Mesendoderm (in vitro differentiated cells): ENCODE results near the gene BRCA1.
A peak's percentile ranks its signal among the peaks of the same experiment; 100 is the strongest.

Experiments used
- DNase-seq: peaks from one replicate; pipeline ENCODE4 v3.0.0; 2013
- H2AK5ac ChIP-seq: 2 replicates; pipeline ENCODE4 v1.6.1; 2013; ENCODE audit warnings: low read length, inconsistent platforms
- H2BK120ac ChIP-seq: 2 replicates; pipeline ENCODE4 v1.6.1; 2013; ENCODE audit warnings: low read depth, mild to moderate bottlenecking, low read length, moderate library complexity, mixed read lengths
- H2BK15ac ChIP-seq: replicated peaks from 2 replicates; pipeline ENCODE4 v1.6.1; 2013; ENCODE audit warnings: low read depth, mild to moderate bottlenecking, moderate library complexity
- H2BK5ac ChIP-seq: 2 replicates; pipeline ENCODE4 v1.6.1; 2013; ENCODE audit warnings: low read length, inconsistent platforms
- H3K18ac ChIP-seq: 2 replicates; pipeline ENCODE4 v1.6.1; 2013; ENCODE audit warnings: mild to moderate bottlenecking, low read length, mixed read lengths
- H3K23ac ChIP-seq: one replicate; pipeline ENCODE4 v1.6.1; 2013; ENCODE audit warnings: low read length
- H3K27ac ChIP-seq: 2 replicates; pipeline ENCODE4 v1.5.1; 2013; ENCODE audit warnings: low read depth, mild to moderate bottlenecking, inconsistent platforms, low read length, moderate library complexity
- H3K27me3 ChIP-seq: 2 replicates; pipeline ENCODE4 v1.6.1; 2013; ENCODE audit warnings: low read length, control low read depth, mild to moderate bottlenecking, inconsistent platforms; ENCODE audit not compliant: insufficient read depth, poor library complexity
- H3K36me3 ChIP-seq: 2 replicates; pipeline ENCODE4 v1.6.1; 2013; ENCODE audit warnings: low read length, inconsistent platforms; ENCODE audit not compliant: control insufficient read depth, insufficient read depth
- H3K4ac ChIP-seq: one replicate; pipeline ENCODE4 v1.6.1; 2013; ENCODE audit warnings: low read depth, mild to moderate bottlenecking, low read length, moderate library complexity
- H3K4me1 ChIP-seq: 2 replicates; pipeline ENCODE4 v1.6.1; 2013; ENCODE audit warnings: low read depth, low read length, inconsistent platforms; ENCODE audit not compliant: control insufficient read depth
- H3K4me2 ChIP-seq: 2 replicates; pipeline ENCODE4 v1.6.1; 2013; ENCODE audit warnings: low read length
- H3K4me3 ChIP-seq: 2 replicates; pipeline ENCODE4 v1.5.1; 2013; ENCODE audit warnings: mild to moderate bottlenecking, low read length
- H3K56ac ChIP-seq: one replicate; pipeline ENCODE4 v1.6.1; 2013; ENCODE audit warnings: low read length
- H3K79me1 ChIP-seq: 2 replicates; pipeline ENCODE4 v1.6.1; 2013; ENCODE audit warnings: low read length, inconsistent platforms
- H3K79me2 ChIP-seq: 2 replicates; pipeline ENCODE4 v1.6.1; 2013; ENCODE audit warnings: mild to moderate bottlenecking, low read length; ENCODE audit not compliant: control insufficient read depth, insufficient read depth
- H3K9ac ChIP-seq: 2 replicates; pipeline ENCODE4 v1.6.1; 2013; ENCODE audit warnings: low read length, inconsistent platforms
- H4K5ac ChIP-seq: one replicate; pipeline ENCODE4 v1.6.1; 2013; ENCODE audit warnings: low read length
- H4K8ac ChIP-seq: one replicate; pipeline ENCODE4 v1.6.1; 2013; ENCODE audit warnings: low read depth, mild to moderate bottlenecking, control low read depth, low read length, moderate library complexity
- WGBS: extraction: QIAGEN DNeasy Blood & Tissue Kit; methylation state at CpG from one replicate; pipeline ENCODE4 v1.1.7; 2013; ENCODE audit warnings: low lambda C conversion rate, missing lambda C conversion rate; ENCODE audit not compliant: insufficient coverage; ENCODE audit errors: extremely low coverage; 5-methylcytosine and 5-hydroxymethylcytosine counted together

The BRCA1 gene

GRCh38 chr17:43070257-43070656 lies 54.9 kb downstream of the BRCA1 start:
- H3K4me1 ChIP-seq = no peaks in the 10 kb centered on the region
- H3K27me3 ChIP-seq = no peaks in the 10 kb centered on the region
- H4K8ac ChIP-seq = no peak overlapping the region
- H3K18ac ChIP-seq = no peak overlapping the region
- no peak overlapping the region for H3K4ac ChIP-seq
- H3K79me1 ChIP-seq = no peaks in the 10 kb centered on the region
- H3K4me3 ChIP-seq = no peak overlapping the region
- no CpG with 5 or more reads among the region's 1 CpG for WGBS
- no peak overlapping the region for H3K23ac ChIP-seq
- H3K56ac ChIP-seq = no peak overlapping the region
- H3K4me2 ChIP-seq = no peak overlapping the region
- DNase-seq = no peak
- H3K79me2 ChIP-seq = no peaks in the 10 kb centered on the region
- H3K27ac ChIP-seq = no peak overlapping the region
- H2AK5ac ChIP-seq = no peak overlapping the region
- H2BK15ac ChIP-seq = no peak overlapping the region
- H2BK120ac ChIP-seq = no peak overlapping the region
- no peak overlapping the region for H2BK5ac ChIP-seq
- peaks cover 2% of the 10 kb centered on the region for H3K36me3 ChIP-seq
- no peak overlapping the region for H4K5ac ChIP-seq
- no peak overlapping the region for H3K9ac ChIP-seq

GRCh38 chr17:43069368-43069898 lies 55.7 kb downstream of the BRCA1 start:
- no CpG with 5 or more reads among the region's 3 CpGs for WGBS
- Histone ChIP-seq H3K36me3 (peaks cover 2% of the 10 kb centered on the region), H3K4me2 (no peak overlapping the region)

DNA sequence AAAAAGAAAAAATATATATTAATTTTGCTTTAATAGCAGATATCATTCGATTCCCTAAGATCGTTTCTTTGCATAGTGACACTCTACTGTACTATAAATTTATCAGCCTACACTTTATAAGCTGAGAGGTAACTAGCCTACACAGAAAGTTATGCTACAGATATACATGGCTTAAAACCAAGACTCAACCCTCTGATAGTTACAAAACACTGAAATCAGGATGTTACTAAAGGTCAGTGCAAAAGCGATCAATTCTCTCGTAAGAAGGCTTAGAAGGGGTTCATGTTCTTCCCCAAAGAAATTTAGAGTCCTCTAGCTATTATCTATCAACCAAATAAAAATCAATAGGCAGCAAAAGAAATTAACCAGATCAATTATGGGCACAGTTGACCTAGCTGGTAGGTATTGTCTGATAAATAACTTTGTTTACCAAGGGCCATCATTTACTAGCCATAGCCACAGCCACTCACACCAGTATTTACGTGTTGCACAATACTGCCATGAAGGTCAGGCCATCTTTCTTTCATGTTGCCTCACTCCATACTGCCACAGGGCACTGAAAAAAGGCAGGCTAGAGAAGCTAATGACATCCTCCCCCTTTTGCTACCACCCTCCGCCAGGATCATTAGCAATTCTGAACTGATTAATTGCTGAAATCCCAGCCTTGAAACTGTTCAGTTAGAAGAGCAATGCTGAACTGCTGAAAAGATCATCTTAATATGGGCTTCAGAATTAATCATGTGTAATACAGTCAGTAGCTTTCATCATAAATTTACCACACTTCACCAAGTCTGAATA lies 56.4 kb downstream of the BRCA1 start:
- WGBS = no CpG with 5 or more reads among the region's 6 CpGs
- no peak overlapping the region for H3K4ac ChIP-seq
- H3K79me1 ChIP-seq = no peaks in the 10 kb centered on the region
- DNase-seq = peak; percentile 8
- no peaks in the 10 kb centered on the region for H3K4me1 ChIP-seq
- no peak overlapping the region for H4K5ac ChIP-seq
- H3K9ac ChIP-seq = no peak overlapping the region
- H3K4me3 ChIP-seq = no peak overlapping the region
- no peak overlapping the region for H3K18ac ChIP-seq
- peaks cover 2% of the 10 kb centered on the region for H3K36me3 ChIP-seq
- H3K56ac ChIP-seq = no peak overlapping the region
- no peak overlapping the region for H4K8ac ChIP-seq
- no peak overlapping the region for H3K4me2 ChIP-seq
- no peaks in the 10 kb centered on the region for H3K27me3 ChIP-seq
- no peak overlapping the region for H2AK5ac ChIP-seq
- H2BK15ac ChIP-seq = no peak overlapping the region
- H3K27ac ChIP-seq = no peak overlapping the region
- no peak overlapping the region for H2BK5ac ChIP-seq
- no peak overlapping the region for H2BK120ac ChIP-seq
- H3K79me2 ChIP-seq = no peaks in the 10 kb centered on the region
- no peak overlapping the region for H3K23ac ChIP-seq

More at GRCh38 chr17:43069368-43069898, 55.7 kb downstream of the BRCA1 start:
- no peak overlapping the region for H3K4me3 ChIP-seq
- no peak for DNase-seq
- no peak overlapping the region for H3K23ac ChIP-seq
- H3K9ac ChIP-seq = no peak overlapping the region
- no peak overlapping the region for H2BK5ac ChIP-seq
- H3K18ac ChIP-seq = no peak overlapping the region
- H3K27ac ChIP-seq = no peak overlapping the region
- no peak overlapping the region for H4K8ac ChIP-seq
- no peaks in the 10 kb centered on the region for H3K79me1 ChIP-seq
- no peaks in the 10 kb centered on the region for H3K27me3 ChIP-seq
- H2BK15ac ChIP-seq = no peak overlapping the region
- H3K79me2 ChIP-seq = no peaks in the 10 kb centered on the region
- peak overlapping the region; percentile 45 for H2BK120ac ChIP-seq
- H3K56ac ChIP-seq = no peak overlapping the region
- no peak overlapping the region for H2AK5ac ChIP-seq
- H4K5ac ChIP-seq = no peak overlapping the region
- no peak overlapping the region for H3K4ac ChIP-seq
- no peaks in the 10 kb centered on the region for H3K4me1 ChIP-seq

DNA sequence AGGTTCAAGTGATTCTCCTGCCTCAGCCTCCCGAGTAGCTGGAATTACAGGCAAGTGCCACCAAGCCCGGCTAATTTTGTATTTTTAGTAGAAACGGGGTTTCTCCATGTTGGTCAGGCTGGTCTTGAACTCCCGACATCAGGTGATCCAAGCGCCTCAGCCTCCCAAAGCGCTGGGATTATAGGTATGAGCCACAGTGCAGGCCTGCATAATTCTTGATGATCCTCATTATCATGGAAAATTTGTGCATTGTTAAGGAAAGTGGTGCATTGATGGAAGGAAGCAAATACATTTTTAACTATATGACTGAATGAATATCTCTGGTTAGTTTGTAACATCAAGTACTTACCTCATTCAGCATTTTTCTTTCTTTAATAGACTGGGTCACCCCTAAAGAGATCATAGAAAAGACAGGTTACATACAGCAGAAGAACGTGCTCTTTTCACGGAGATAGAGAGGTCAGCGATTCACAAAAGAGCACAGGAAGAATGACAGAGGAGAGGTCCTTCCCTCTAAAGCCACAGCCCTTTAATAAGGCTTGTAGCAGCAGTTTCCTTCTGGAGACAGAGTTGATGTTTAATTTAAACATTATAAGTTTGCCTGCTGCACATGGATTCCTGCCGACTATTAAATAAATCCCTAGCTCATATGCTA lies 62.1 kb downstream of the BRCA1 start:
- H3K23ac ChIP-seq = no peak overlapping the region
- no peaks in the 10 kb centered on the region for H3K36me3 ChIP-seq
- H3K27me3 ChIP-seq = no peaks in the 10 kb centered on the region
- H2AK5ac ChIP-seq = no peak overlapping the region
- H4K8ac ChIP-seq = no peak overlapping the region
- H2BK15ac ChIP-seq = no peak overlapping the region
- no peak overlapping the region for H3K4me2 ChIP-seq
- no peak overlapping the region for H3K56ac ChIP-seq
- no peak overlapping the region for H2BK120ac ChIP-seq
- no peaks in the 10 kb centered on the region for H3K79me2 ChIP-seq
- no peak for DNase-seq
- H4K5ac ChIP-seq = no peak overlapping the region
- no peaks in the 10 kb centered on the region for H3K4me1 ChIP-seq
- H3K27ac ChIP-seq = no peak overlapping the region
- WGBS = no CpG with 5 or more reads among the region's 10 CpGs
- no peak overlapping the region for H3K18ac ChIP-seq
- H3K79me1 ChIP-seq = no peaks in the 10 kb centered on the region
- no peak overlapping the region for H3K4ac ChIP-seq
- no peak overlapping the region for H2BK5ac ChIP-seq
- H3K4me3 ChIP-seq = no peak overlapping the region
- no peak overlapping the region for H3K9ac ChIP-seq

DNA sequence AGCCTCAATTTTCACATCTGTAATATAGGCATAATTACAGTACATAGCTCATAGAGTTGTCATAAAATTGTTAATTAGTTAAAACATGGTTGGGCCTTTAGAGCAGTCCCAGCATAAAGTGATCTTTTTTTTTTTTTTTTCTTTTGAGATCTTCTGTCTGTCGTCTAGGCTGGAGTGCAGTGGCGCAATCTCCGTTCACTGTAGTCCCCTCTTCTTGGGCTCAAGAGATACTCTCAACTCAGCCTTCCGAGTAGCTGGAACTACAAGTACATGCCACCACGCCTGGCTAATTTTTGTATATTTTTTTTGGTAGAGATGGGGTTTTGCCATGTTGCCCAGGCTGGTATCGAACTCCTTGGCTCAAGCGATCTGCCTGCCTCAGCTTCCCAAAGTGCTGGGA lies 69.1 kb downstream of the BRCA1 start:
- Histone ChIP-seq H3K9ac (no peak overlapping the region), H3K79me1 (no peaks in the 10 kb centered on the region), H4K5ac (no peak overlapping the region), H3K4me1 (no peaks in the 10 kb centered on the region), H3K18ac (no peak overlapping the region), H3K56ac (no peak overlapping the region), H2BK5ac (no peak overlapping the region), H2AK5ac (no peak overlapping the region), H3K79me2 (no peaks in the 10 kb centered on the region), H3K27ac (no peak overlapping the region), H3K36me3 (peaks cover 4% of the 10 kb centered on the region), H3K4me2 (no peak overlapping the region), H2BK15ac (no peak overlapping the region), H2BK120ac (no peak overlapping the region), H3K23ac (no peak overlapping the region), H3K4me3 (no peak overlapping the region), H3K4ac (no peak overlapping the region), H3K27me3 (no peaks in the 10 kb centered on the region), H4K8ac (no peak overlapping the region)
- DNase-seq = no peak
- no CpG with 5 or more reads among the region's 7 CpGs for WGBS
